Cortex of kidney (tissue), 1 donor: ENCODE data around the gene TLE5.

ENCODE experiments used
- DNase-seq: peaks from one replicate; lab custom pipeline; 2025; lab: John Stamatoyannopoulos, UW

The TLE5 gene, protein sequence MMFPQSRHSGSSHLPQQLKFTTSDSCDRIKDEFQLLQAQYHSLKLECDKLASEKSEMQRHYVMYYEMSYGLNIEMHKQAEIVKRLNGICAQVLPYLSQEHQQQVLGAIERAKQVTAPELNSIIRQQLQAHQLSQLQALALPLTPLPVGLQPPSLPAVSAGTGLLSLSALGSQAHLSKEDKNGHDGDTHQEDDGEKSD

GRCh38 chr19:3062165-3063105 lies at the start of gene TLE5:
Gene TLE5, minus strand, starts transcription at chr19:3062495. Its CDS starts 295 bp downstream, at chr19:3062200.
- no peak for DNase-seq

GRCh38 chr19:3111586-3112247 lies 49.4 kb upstream of the TLE5 start:
- DNase-seq = no peak

DNA sequence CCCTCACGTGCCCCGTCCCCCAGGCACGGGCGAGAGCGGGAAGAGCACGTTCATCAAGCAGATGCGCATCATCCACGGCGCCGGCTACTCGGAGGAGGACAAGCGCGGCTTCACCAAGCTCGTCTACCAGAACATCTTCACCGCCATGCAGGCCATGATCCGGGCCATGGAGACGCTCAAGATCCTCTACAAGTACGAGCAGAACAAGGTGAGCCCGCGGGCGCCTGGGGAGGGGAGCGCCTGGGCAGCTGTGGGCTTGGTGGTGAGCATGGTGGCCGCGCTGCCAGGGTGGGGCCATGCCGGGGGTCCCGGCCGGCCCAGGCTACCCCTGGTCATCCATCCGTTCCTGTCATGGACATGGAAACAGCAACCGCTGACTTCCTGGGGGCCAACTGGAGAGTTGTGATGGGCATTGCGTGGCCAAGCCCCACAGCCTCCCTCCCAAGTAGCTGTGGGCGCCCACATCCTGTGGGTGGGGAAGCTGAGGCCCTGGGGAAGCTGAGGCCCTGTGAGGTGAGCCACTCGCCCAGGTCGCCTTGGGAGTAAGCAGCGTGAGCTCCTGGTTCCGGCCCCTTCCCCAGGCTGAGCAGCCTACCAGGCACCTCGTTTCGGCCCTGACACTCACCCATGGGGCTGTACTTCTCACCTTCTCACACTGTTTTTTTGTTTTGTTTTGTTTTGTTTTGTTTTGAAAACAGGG lies 48.0 kb upstream of the TLE5 start:
- DNase-seq = no peak

DNA sequence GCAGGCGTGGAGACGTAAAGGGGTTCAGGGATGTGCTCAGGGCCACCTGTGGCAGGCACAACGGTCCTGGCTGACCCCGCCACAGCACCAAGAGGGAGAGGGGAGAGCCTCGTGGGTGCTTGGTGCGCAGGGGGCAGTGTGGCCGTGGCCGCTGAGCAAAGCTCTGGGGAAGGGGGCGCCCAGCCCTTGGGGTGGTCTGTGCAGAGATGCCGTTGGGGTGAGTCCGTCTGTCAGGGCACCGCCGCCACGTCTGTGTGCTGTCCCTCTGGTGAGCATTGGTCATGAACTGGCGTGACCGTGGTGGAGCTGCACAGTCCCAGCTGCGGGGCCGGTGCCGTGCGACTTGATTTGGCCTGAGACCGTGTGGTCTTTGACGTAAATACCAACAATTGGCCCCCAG lies 47.2 kb upstream of the TLE5 start:
- DNase-seq = no peak

GRCh38 chr19:3108775-3109174 lies 46.5 kb upstream of the TLE5 start:
- no peak for DNase-seq

DNA sequence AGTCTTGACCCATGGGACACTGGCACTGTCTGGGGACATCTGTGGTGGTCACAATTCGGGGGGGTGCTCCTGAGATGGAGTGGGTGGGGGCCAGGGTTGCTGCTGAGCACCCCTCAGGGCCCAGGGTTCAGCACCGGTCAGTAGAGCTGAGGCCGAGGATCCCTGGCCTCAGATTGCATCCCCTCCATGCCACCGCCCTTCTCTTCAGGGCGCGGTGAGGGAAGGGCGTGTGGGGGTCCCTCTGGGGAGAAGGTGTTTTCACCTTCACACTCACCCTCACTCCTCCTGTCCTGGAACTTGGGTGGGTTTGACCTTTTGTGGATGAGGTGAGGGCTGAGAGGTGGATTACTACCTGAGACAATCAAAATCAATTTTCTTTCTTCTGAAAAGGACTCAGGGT lies 45.4 kb upstream of the TLE5 start:
- DNase-seq = no peak

DNA sequence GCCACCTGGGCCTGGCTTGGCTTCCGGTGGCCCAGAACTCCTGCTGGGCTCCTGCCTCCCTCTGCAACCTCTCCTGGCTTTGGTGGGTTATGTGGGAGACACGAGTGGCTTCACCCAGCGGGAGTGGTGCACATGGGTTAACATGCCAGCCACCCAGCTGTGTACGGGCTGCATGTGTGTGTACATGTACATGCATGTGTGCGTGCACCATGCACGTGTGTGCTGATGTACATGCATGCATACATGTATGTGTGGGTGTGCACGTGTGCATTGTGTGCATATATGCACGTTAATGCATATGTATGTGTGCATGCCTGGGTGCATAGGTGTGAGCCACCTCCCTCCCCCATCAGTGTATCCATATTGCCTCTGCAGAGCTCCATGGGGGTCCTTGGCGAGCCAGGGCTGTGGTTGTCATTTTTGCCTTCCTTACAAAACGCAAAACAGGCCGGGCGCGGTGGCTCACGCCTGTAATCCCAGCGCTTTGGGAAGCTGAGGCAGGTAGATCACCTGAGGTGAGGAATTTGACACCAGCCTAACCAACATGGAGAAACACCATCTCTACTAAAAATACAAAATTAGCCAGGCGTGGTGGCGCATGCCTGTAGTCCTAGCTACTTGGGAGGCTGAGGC lies 44.3 kb upstream of the TLE5 start:
- DNase-seq = no peak

GRCh38 chr19:3105641-3106508 lies 43.6 kb upstream of the TLE5 start:
- no peak for DNase-seq

- DNase-seq = no peak
Observed at GRCh38 chr19:3104708-3104983, 42.4 kb upstream of the TLE5 start.

GRCh38 chr19:3102239-3103140 lies 40.2 kb upstream of the TLE5 start:
- DNase-seq = no peak

DNA sequence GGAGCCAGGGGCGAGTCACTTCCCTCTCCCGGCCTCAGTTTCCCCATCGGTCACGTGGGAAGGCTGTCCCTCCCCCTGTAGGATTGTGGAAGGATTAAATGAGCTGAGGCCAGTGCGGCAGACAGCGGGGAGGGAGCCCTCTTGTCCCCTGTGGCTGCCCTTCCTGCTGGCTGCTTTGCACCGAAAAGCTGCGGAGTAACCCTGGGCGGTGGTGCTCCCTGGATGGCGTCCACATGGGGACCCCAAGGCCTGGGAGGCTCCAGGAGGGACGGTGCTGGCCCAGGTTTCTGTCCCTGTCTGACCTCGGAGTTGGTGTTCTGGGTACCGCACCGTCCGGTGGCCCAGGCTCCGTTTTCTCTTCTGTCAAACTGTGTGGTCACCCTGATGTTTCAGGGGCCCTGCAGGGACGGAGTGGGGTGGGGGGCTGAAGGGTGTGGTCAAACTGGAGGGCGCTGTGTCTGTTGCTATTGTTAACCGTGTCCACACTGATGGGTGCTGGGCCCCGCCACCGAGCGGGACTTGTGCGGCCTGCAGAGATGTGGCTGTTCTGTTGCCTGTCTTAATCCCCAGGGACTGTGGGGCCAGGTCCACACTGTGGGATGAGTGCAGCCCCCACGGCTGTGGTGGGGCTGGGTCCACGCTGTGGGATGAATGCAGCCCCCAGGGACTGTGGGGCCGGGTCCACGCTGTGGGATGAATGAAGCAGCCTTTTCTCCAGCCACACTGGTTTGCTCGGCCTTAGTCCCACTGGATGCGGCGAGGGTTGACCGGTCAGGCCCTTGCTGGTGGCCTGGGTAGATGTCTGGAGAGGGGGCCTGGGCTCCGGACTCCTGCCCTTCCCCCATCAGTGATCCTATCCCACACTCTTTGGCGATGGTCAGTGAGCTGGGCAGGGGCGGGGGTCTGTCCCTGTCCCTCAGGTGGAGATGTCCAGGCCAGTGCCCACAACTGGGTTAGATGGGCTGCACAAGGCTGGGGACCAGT lies 38.7 kb upstream of the TLE5 start:
- DNase-seq = no peak

GRCh38 chr19:3100331-3100730 lies 38.0 kb upstream of the TLE5 start:
- DNase-seq = no peak

DNA sequence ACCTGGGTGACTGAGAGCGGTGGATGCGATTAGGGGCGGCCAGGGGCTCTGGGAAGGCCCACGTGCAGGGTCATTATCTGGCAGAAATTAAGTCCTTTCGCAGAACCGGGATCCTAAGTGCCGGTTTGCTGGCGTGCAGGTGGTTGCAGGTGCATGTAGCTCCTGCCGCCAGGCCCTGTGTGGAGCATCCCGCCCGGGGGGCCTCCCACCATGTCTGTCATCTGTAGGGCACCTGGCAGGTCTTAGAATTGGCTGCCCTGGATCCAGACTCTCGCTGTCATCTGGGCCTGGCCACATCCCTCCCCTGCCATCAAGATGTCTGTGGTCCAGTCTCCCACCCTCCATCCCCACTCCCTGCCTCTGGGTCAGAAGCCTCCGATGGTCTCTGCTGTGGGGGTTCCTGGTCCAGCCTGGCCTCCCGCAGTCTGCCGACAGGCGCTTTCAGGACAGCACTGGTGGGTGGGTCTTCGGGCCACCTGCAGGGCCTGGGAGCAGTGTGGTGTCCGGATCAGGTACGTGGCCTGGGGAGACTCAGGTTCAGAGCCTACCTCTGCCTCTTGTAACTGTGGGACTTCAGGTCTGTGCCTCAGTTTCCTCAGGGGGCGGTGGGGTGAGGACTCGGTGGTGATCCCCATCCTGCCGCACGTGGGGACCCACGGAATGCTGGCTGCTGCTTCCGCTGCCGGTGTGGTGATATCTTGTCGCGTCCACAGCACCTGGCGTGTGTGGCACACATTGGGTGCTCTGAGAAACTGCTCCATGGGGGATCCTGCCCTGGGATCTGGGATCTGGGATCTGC lies 37.3 kb upstream of the TLE5 start:
- no peak for DNase-seq

DNA sequence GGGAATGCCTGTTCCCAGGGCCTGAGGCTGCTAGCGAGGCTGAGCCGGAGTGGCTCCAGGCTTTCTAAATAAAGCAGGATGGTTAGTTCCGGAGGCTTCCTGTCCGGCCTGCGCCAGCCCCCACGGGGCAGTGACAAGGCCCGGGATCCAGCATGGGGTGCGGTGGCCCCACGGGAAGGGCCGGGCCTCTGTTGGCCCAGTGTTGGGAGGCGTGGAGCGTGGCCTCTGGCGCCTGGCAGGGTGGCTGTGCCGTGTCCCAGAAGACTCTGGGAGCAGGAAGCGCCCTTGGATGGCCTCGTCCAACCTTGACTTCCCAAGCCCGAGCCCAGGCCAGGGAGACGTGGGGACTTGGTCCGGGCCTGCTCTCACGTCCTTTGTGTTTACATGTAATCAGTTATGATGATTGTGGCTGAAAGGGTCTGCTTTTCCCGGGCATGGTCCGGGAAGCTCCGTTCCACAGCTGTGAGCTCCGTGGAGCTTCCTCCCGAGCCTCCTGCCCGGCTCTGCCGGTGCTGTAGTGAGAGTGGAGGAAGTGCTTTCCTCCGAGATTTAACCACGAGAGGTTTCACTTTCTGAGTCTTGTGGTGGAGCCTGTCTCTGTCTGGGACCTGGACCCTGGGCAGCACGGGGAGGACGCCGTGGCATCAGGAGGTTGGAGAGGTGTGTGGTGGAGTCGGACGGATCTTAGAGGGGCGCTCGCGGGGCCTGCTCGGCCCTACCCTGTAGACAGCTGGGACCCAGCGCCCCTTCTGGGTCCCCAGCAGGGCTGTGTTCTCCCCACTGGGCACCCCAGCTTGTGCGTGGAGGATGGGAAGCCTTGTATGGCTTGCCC lies 36.4 kb upstream of the TLE5 start:
- DNase-seq = no peak

DNA sequence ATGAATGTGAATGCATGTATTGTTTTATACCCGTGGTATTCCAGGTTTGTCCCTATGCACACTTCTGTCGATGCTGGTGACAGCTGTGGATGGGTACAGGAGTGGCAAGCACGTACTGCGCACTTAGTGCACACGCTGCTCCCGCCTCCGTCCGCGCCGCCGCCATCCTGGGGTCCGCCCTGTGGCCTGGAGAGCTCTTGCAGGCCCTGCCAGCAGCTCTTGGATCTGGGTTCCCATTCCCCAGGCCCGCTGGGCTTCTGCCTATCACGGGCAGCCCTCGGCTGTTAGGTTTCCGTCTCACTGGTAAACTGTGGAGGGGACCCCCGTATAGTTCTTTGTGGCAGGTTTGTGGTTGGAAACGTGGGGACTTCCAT lies 35.8 kb upstream of the TLE5 start:
- no peak for DNase-seq

- no peak for DNase-seq
Observed at GRCh38 chr19:3097442-3097871, 35.2 kb upstream of the TLE5 start.

GRCh38 chr19:3096902-3097326 lies 34.6 kb upstream of the TLE5 start:
- DNase-seq = no peak
